ENCODE data around the gene SRGN. TPM values are rescaled to one million over a fixed set of nuclear protein-coding genes. Genes with fewer than 3 reads are reported as not detected.

SRGN gene
- total and polyA plus RNA-seq, 2 of the 13 experiments (the other 11 are each of a cell fraction or from before 2014, with no cell fraction given) = 0.09 TPM; not detected in 1

DNA sequence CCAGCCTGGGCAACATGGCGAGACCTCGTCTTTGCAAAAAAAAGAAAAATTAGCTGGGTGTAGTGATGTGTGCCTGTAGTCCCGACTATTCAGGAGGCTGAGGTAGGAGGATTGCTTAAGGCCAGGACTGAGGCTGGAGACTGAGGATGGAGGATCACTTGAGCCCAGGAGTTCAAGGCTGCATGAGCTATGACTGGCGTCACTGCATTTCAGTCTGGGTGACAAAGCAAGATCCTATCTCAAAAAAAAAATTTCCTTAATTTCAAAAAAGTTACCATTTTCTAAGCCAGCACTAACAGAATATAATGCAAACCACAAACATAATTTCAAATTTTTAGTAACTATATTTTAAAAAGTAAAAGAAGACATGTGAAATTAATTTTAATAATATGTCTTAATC, 13.4 kb upstream of the SRGN start (continued):
- TF ChIP-seq, protein P1, sequence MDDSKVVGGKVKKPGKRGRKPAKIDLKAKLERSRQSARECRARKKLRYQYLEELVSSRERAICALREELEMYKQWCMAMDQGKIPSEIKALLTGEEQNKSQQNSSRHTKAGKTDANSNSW (CRISPR knock-in tag; IDR thresholded peaks at IDR 0.05; ENCODE audit: borderline replicate concordance) = no peak

DNA sequence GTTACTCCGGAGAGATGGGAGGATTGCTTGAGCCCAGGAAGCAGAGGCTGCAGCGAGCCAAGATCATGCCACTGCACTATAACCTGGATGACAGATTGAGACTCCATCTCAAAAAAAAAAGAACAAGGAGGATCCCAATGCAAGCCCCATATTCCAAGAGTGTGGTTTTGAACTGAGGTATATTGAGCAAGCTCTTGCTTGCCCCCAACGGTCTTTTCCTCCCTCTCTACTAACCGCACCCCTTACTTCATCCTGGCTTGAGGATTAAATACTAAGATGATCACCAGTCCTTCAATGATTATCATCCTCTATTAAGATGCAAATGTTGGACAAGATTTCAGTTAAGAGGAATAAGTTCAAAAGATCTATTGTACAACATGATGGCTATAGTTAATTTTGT, 12.5 kb upstream of the SRGN start:
- Histone ChIP-seq H3K9ac (ENCODE audit: insufficient read depth, low read depth, low read length) (no peak overlapping the region), H3K9me3 (ENCODE audit: low read length) (no peaks in the 10 kb centered on the region), H3K27ac (ENCODE audit: extremely low read length, insufficient read depth, low read length) (no peak overlapping the region), H3K27me3 (ENCODE audit: control insufficient read depth in 1 of 2, insufficient read depth in 2 of 2, low read length in 2 of 2) (peaks cover 0 to 2% of the 10 kb centered on the region in 2 experiments; a peak in 1 of 5 replicates), H4K20me1 (ENCODE audit: insufficient read depth, low read length) (no peaks in the 10 kb centered on the region), H3K79me2 (ENCODE audit: insufficient read depth, low read length) (no peaks in the 10 kb centered on the region), H3K4me1 (ENCODE audit: insufficient read depth, low read length) (peaks cover 5% of the 10 kb centered on the region; the same call in 1 of the 2 replicates), H2AFZ (ENCODE audit: low read length) (no peak overlapping the region), H3K4me2 (ENCODE audit: low read depth, low read length) (no peak overlapping the region), H3K4me3 (replicated peaks in 1 of 3; ENCODE audit: insufficient read depth in 1 of 3, low read depth in 2 of 3, low read length in 3 of 3) (no peak overlapping the region), H3K36me3 (replicated peaks in 1 of 2; ENCODE audit: control insufficient read depth in 1 of 2, insufficient read depth in 2 of 2, low read length in 2 of 2) (no peaks in the 10 kb centered on the region)
- ATAC-seq = no peak
- TF ChIP-seq ZNF33B (CRISPR knock-in tag; IDR thresholded peaks at IDR 0.05) (no peak), ZNF446 (CRISPR knock-in tag; IDR thresholded peaks at IDR 0.05) (no peak), ISX (CRISPR knock-in tag; conservative IDR thresholded peaks at IDR 0.05) (no peak), KLF12 (CRISPR knock-in tag; IDR thresholded peaks at IDR 0.05; ENCODE audit: borderline replicate concordance) (no peak), ZBTB7B (CRISPR knock-in tag; IDR thresholded peaks at IDR 0.05) (no peak)
- TF ChIP-seq, protein P2, sequence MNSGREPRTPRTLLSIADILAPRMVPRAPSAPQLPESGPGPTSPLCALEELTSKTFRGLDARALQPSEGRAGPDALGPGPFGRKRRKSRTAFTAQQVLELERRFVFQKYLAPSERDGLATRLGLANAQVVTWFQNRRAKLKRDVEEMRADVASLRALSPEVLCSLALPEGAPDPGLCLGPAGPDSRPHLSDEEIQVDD (CRISPR knock-in tag; IDR thresholded peaks at IDR 0.05; ENCODE audit: borderline replicate concordance) = no peak
- TF ChIP-seq, protein P3, sequence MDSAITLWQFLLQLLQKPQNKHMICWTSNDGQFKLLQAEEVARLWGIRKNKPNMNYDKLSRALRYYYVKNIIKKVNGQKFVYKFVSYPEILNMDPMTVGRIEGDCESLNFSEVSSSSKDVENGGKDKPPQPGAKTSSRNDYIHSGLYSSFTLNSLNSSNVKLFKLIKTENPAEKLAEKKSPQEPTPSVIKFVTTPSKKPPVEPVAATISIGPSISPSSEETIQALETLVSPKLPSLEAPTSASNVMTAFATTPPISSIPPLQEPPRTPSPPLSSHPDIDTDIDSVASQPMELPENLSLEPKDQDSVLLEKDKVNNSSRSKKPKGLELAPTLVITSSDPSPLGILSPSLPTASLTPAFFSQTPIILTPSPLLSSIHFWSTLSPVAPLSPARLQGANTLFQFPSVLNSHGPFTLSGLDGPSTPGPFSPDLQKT (CRISPR knock-in tag; IDR thresholded peaks at IDR 0.05; ENCODE audit: borderline replicate concordance) = no peak
- TF ChIP-seq, protein P4, sequence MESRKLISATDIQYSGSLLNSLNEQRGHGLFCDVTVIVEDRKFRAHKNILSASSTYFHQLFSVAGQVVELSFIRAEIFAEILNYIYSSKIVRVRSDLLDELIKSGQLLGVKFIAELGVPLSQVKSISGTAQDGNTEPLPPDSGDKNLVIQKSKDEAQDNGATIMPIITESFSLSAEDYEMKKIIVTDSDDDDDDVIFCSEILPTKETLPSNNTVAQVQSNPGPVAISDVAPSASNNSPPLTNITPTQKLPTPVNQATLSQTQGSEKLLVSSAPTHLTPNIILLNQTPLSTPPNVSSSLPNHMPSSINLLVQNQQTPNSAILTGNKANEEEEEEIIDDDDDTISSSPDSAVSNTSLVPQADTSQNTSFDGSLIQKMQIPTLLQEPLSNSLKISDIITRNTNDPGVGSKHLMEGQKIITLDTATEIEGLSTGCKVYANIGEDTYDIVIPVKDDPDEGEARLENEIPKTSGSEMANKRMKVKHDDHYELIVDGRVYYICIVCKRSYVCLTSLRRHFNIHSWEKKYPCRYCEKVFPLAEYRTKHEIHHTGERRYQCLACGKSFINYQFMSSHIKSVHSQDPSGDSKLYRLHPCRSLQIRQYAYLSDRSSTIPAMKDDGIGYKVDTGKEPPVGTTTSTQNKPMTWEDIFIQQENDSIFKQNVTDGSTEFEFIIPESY (CRISPR knock-in tag; IDR thresholded peaks at IDR 0.05) = no peak
- DNase-seq (ENCODE audit: low spot score) = no peak
- BruUV-seq (replicated peaks) = no TSS peak
- ChIA-PET POLR2A (no interaction called here), CTCF (ENCODE audit: low intra/inter-chr PET ratio, low total read pairs) (no interaction called here)
- WGBS (ENCODE audit: low lambda C conversion rate) = 38% methylated on average over 3 of the region's 4 CpGs
- intact Hi-C loops (cut with micrococcal nuclease; ENCODE audit: unreplicated experiment) = no loop called here
- in situ Hi-C loops (cut with HindIII; ENCODE audit: extremely low pct_ligation_motif_present, low pct_unique_long_range_greater_than_20kb) = no loop called here
- FAIRE-seq = no peak
